C4-2B (cell line): ENCODE results near the gene TMPRSS11E.
"Not testable (repeated sequence)": the region's sequence is repeated elsewhere in the genome, so short reads cannot be mapped to it uniquely, and the experiment has no call there.

ENCODE experiments used
- H3K27ac ChIP-seq: fragments of 450-650 bp; 2 replicates; pipeline ENCODE4 v1.5.1; 2017
- ZFX ChIP-seq: fragments of 450-650 bp; IDR thresholded peaks from 2 replicates; pipeline ENCODE4 v1.6.1; 2017
- TF ChIP-seq, protein P1 (sequence below): fragments of 450-650 bp; conservative IDR thresholded peaks from 2 replicates; pipeline ENCODE4 v1.5.1; 2017; ENCODE audit warnings: mild to moderate bottlenecking

The TMPRSS11E gene

DNA sequence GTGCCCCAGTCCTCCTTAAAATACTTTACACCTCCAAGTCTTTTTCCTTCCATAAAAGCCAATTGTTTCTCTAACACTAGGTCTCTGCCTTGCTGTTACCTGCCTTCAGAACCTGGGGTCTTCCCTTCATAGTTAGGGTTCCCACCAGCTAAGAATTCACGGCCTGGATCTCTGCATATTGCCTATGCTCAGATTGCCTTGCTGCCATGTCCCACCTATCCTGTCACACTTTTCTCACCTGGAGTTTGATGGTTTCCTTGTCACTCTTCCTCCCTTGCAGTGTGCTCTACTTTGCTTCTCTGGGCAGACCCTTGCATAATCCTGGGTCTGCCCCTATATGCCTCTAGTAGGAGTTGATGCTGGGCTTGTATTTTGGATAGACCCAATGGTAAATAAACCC, 36.6 kb upstream of the TMPRSS11E start:
- TF ChIP-seq, protein P1, sequence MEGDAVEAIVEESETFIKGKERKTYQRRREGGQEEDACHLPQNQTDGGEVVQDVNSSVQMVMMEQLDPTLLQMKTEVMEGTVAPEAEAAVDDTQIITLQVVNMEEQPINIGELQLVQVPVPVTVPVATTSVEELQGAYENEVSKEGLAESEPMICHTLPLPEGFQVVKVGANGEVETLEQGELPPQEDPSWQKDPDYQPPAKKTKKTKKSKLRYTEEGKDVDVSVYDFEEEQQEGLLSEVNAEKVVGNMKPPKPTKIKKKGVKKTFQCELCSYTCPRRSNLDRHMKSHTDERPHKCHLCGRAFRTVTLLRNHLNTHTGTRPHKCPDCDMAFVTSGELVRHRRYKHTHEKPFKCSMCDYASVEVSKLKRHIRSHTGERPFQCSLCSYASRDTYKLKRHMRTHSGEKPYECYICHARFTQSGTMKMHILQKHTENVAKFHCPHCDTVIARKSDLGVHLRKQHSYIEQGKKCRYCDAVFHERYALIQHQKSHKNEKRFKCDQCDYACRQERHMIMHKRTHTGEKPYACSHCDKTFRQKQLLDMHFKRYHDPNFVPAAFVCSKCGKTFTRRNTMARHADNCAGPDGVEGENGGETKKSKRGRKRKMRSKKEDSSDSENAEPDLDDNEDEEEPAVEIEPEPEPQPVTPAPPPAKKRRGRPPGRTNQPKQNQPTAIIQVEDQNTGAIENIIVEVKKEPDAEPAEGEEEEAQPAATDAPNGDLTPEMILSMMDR: no peak
- TF ChIP-seq ZFX: no peak
- H3K27ac ChIP-seq: no peak overlapping the region

DNA sequence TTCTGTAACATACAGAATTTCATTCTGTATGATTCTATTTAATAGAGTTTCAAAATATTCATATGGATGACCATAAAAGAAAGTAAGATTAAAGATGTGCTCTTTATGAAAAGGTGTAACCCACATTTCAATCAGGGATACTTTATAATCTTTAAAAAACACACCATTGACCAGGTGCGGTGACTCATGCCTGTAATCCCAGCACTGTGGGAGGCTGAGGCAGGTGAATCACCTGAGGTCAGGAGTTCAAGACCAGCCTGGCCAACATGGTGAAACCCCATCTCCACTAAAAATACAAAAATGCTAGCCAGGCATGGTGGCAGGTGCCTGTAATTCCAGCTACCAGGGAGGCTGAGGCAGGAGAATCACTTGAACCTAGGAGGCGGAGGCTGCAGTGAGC, 35.2 kb upstream of the TMPRSS11E start:
- H3K27ac ChIP-seq: not testable (repeated sequence)

DNA sequence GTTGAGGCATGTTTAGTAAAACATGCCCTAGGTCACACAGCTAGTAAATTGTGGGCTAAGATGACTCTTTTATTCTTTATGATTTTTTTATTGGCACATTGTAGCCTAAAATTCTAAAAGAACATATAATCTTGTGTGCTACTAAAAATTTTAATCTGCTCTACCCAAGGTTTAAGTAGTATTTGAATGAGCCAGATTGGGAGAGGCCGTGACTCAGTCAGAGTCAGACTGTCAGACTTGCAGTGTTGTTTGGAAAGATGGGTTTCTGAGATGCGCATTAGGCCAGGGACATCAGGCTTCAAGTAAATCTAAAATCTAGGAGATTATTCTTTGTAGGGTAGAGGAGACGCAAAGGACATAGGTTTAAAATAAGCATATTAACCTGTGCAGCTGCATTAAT, 30.7 kb upstream of the TMPRSS11E start:
- H3K27ac ChIP-seq: no peak overlapping the region
- TF ChIP-seq, protein P1: no peak
- TF ChIP-seq ZFX: no peak

DNA sequence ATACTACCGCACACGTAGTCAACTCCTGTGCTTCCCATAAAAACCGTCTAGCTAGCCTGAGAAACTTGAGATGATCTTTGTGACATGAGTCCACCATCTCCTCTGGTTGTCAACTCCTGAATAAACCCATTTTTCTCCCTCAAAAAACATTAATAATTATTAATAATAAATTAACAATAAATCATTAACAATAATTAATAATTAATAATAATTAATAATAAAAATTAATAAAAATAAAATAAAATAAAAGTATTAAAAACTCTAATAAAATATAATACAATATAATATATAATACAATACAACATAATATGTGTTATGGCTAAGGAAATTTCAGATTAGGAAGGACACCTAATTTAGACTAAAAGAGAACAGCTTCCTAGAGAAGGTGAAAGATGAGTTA, 20.7 kb upstream of the TMPRSS11E start:
- TF ChIP-seq, protein P1: no peak
- no peak for TF ChIP-seq ZFX
- no peak overlapping the region for H3K27ac ChIP-seq

DNA sequence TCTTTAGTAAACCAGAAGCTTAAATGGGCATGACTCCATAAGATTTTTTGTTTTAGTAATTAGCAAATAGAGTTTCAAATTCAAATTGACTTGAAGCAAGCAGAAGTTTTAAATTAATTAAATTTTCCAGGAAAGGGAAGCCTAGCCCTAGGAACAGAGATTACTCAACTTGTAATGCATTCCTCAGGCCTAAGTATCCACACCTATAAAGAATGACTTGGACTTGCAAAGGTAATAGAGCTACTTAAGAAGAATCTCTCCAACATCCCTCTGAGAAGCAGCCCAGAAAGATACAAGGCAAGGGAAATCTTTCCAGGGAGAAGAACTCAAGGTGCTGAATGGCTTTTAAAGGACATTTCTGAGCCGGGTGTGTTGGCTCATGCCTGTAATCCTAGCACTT, 16.9 kb upstream of the TMPRSS11E start:
- TF ChIP-seq, protein P1: no peak
- TF ChIP-seq ZFX: no peak
- H3K27ac ChIP-seq: no peak overlapping the region

DNA sequence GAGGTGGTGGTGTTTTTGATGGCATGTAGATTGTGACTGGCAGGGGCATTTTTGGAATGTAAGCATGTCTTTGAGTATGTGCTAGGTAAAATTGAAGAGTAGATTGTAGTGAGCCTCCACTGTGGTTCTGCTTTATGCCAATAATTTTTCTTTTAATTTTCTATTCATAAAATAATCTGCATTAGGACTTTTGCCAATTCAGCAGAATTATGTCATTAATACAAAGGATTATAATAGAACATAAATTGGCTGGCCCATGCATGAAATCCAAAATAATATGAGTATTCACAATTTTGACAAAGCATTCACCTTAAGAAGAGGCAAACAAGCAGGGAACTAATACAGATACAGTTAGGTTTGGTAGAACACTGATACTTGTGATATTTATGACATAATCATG, 14.9 kb upstream of the TMPRSS11E start:
- no peak for TF ChIP-seq ZFX
- TF ChIP-seq, protein P1: no peak
- no peak overlapping the region for H3K27ac ChIP-seq

DNA sequence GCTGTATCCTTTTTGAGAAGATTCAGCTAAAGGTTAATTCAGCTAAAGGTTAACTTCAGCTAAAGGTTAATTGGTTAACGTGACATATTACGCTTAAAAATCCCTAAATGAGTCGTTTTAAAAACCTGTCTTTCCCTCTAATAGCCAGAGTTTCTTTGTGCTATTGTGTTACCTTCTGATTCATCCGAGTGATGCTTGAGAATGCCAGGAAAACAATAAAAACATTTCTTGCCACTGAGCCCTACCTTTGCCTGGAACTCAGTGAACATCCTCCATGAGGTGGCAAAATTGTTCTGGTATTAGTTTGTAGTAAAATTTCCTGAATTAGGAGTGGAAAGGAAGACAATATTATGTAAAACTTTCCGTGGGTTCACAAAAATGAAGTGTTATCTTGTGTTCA, 13.7 kb upstream of the TMPRSS11E start:
- no peak overlapping the region for H3K27ac ChIP-seq
- TF ChIP-seq, protein P1: no peak
- no peak for TF ChIP-seq ZFX

DNA sequence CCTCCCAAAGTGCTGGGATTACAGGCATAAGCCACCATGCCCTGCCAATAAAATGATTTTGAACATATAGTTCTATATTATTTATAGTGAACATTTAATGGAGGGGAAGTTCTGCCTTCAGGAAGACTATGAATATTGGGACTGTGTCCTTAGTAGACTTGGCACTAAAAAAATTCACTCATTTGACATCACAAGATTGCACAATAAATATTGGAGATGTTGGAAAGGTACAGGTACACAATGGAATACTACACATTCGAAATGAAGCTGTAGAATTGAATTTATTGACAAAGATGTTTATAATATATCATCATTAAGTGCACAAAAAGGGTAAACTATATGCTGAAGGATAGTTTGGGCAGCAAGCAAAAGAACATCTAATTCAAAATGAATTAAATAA, 13.0 kb upstream of the TMPRSS11E start:
- H3K27ac ChIP-seq: no peak overlapping the region
- TF ChIP-seq, protein P1: no peak
- TF ChIP-seq ZFX: no peak
